HG03342 (cell line): ENCODE measurements around the gene ZCCHC7.

Source experiments
- ATAC-seq: cut with Tn5 transposase; IDR thresholded peaks from one replicate; pipeline ENCODE4 v1.9.1; 2021; ENCODE audit warnings: mild to moderate bottlenecking, moderate library complexity; ENCODE audit not compliant: unreplicated experiment

ZCCHC7 gene

GRCh38 chr9:37332578-37332977 is 212.2 kb downstream of the ZCCHC7 start:
- no peak for ATAC-seq

DNA sequence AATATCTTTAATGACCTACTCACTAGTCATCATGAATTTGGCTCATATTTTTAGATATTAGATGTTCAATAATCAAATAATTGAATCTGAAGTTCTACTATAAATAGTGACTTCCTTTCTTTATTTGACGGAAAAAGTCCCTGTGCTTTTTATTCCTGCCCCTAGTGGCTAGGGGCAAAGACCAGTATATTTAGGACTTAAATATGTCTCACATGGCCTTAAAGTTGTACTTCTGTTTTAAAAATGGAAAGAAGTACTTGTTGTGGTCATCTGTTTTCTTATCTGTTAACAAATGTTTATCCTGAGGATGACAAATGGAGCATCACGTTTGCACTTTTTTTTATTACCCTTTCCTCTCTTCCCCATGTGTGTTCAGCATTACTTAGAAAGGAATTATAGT is 212.9 kb downstream of the ZCCHC7 start:
- no peak for ATAC-seq

DNA sequence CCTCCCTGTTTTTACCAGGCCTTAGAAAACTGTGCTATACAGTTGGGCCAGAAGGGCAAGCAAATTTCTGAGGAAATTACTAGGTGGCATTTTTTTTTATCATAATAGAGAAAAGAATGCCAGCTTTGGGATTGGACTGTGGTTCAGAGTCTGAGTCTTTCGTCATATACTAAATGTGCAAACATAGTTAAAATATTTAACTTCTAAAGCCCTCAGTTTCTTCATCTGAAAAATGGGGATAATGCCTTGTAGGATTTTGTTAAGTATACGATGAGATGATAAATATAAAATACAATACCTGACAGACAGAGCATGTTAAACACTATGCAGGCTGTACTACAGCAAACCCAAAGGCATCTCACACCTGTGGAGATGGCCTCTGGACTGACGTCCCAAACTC is 214.9 kb downstream of the ZCCHC7 start:
- no peak for ATAC-seq

DNA sequence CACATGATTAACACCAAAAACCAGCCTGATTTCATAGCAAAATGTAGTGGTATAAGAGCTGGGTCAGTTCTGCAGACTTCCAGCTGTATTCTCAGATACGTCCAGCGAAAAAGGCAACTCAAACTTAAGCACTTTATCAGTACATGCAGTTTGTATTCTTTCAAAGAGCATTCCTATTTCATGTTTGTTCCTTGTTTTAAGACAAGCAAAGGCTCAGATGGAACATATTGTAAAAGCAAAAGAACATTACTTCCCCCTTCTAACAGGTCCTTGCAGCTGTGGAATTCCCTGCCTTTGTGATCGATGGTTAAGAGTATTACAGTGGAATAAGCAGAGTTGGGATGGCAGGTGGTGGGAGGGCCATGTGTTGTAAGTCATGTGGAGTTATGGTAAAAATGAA is 215.8 kb downstream of the ZCCHC7 start:
- ATAC-seq: no peak

GRCh38 chr9:37337301-37337890 is 217.0 kb downstream of the ZCCHC7 start:
- ATAC-seq: no peak

- ATAC-seq: no peak
These were observed 217.8 kb downstream of the ZCCHC7 start for GRCh38 chr9:37338218-37338617.

DNA sequence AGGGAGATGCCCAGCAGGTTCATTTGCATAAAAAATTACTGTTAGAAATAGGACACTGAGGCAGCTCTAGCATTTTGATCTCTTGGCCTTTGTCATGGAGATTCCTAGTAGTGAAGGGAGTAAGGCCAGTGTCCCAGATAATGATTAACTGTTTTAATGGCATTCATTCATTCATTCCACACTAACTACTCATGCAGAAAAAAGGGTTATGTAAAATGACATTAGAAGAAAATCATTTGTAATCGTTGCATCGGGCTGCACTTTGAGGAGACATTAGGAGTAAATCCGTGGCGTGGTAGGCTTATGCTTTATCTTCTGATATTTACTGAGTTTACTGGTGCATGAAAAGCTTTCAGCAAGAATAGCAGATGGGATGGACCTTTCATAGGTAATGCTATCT is 219.5 kb downstream of the ZCCHC7 start:
- ATAC-seq: no peak

- no peak for ATAC-seq
These were observed 220.6 kb downstream of the ZCCHC7 start for GRCh38 chr9:37340961-37341360.

DNA sequence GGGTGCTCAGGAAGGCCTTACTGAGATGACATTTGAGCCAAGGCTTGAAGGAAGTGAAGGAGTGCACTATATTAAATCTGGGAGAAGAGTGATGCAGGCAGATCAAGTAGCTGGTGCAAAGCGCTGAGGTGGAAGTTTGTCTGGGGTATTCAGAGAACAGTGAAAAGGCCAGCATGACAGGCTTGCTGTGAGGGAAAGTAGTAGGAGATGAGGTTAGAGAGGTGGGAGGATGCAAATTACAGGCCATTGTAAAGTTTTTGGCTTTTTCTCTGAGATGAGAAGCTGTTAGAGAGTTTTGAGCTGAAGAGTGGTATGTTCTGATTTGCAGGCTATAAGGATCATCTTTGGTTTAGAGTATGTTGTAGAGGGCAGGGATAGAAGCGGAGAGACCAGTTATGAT is 221.3 kb downstream of the ZCCHC7 start:
- ATAC-seq: no peak

DNA sequence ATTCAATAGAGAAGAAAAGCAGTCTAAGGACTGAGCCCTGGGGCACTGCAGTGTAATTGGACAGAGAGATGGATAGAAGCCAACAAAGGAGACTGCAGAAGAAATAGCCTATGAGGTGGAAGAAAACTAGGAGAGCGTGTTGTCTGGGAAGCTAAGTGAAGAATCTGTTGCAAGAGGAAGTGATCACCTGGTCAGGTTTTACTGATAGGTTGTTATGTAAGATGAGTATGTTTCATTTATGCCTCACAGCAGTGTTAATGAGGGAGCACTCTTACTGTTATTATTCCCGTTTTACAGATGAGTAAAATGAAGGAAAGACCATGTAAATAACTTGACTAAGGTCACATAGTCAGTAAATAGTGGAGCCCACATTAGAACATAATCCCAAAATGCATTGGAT is 222.1 kb downstream of the ZCCHC7 start:
- ATAC-seq: no peak

DNA sequence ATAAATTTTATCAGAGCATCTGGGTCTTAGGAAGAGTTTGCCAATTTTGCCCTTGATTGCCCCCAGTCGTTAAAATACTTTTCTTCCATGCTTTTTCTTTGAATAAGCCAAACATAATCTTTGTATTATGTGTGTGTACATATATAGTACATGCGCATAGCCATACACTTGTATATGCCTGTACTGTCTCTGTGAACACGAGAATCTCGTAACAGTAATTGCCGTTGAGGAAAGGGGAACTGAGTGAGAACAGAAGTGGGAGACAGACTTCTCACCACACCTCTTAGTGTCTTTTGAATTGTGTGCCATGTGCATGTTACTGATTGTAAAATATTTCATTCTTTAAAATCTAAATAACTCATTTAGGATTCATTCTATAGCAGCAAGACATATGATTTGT is 222.5 kb downstream of the ZCCHC7 start:
- ATAC-seq: no peak

DNA sequence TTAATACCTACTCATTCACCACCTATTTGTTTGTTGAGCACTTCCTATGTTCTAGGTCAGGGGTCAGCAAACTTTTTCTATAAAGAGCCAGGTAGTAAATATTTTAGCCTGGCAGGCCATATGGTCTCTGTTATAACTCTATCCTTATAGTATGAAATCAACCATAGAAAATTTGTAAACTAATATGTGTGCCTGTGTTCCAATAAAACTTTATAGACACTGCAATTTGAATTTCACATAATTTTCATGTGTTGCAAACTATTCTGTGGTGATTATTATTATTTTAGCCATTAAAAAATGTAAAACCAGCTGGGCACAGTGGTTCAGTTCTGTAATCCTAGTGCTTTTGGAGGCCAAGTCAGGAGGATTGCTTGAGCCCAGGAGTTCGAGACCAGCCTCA is 223.3 kb downstream of the ZCCHC7 start:
- no peak for ATAC-seq

DNA sequence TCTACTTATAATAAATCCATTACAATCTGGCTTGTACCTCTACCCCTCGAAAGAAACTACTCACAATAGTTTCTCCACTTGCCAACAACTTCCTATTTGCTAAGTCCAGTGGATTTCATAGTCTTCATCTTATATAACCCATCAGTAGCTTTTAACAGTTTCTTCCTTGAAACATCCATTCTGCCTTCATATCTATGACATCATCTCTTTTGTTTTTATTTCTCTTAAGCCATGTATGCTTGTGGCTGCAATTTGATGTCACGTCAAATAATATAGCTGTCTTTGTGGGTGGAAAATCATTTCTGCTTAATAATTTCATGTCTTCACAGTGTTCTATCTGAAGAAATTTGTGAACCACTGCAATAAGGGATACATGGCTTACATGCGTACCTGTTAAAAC is 224.7 kb downstream of the ZCCHC7 start:
- ATAC-seq: no peak

DNA sequence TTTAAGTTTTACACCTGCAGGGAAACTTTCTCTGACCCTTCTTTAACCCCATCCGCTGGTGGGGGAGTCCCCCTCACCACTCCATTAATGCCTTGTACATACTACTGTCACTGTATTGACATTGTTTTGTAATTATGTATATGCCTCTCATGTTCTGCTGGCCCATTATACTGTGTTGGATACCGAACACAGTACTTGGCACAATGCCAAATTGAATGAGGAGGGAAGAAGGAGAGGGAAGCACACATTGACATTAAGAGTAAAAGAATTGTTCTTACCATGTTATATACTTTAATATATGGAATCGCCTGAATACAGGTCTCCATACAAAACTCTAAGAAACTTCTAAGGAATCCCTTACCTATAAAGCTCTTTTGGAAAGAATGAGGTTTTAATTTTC is 228.5 kb downstream of the ZCCHC7 start:
- no peak for ATAC-seq

- ATAC-seq: no peak
These were observed 230.3 kb downstream of the ZCCHC7 start for GRCh38 chr9:37350486-37351190.

DNA sequence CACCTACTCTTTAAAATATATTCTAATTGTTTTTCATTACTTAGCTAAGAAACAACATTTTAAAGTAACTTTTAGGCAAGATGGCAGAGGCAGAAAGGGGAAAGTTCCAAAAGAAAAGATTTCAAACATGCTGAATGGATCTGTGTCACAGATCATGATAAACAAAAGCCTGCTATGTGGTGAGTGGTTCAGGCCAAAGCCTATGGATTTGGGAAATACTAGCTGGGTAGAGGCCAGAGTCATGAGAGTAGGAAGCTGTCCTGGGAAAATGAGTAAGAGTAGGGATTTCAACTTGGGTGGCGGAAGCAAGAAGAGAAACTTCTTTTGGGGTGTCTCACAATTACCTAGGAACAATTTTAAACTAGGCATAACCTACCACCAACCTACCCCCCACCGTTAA is 233.4 kb downstream of the ZCCHC7 start:
- ATAC-seq: no peak

DNA sequence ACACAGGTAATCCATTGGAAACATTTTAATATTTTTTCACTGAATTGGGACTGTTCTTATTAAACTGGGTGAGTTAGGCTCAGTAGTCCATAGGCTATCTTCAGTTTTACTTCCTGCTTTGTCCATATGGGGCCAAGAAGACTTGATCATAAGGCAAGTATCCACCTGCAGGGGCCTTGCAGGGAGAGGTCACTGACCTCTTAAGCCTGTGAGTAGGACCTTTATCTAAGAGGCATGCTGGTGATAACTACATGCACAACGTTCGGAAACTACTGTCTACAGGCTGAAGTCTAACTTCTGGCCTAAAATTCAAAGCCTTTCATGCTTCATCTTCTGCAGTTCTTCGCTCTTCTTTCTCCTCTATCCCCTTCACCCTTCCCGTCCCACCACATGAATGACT is 242.1 kb downstream of the ZCCHC7 start:
- no peak for ATAC-seq

DNA sequence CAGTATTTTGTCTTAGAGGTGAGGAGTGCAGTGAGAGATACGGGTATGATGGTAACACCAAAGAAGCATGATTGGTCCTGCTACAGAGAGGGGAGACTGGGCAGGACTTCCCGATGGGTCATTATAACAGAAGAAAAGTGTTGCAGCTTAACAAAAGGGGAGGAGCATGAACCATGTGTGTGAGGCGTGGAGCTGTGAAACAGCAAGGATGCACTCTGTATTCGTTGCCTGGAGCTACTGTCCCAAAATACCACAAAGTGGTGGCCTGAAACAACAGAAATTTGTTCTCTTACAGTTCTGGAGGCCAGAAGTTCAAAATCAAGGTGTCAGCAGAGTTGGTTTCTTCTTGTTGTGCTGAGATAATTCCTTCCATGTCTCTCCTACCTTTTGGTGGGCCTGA is 242.8 kb downstream of the ZCCHC7 start:
- no peak for ATAC-seq

DNA sequence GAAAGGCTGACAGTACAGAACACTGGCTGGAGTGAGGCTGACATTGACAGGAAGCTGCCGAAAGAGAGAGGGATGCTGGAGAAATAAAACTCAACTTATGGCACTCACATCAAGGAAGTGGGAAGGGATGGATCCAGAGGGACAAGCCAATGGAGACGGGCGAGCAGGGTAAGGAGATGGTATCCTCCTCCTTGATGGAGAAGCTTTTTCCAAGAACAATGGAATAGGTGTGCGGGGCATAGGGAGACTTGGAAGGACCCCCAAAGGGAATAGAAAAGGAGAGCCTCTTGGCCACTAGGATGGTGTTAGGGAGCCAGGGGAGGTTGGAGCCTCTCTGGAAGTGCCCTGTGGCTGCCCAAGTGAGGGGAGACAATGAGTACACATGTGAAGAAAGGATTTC is 243.8 kb downstream of the ZCCHC7 start:
- no peak for ATAC-seq

DNA sequence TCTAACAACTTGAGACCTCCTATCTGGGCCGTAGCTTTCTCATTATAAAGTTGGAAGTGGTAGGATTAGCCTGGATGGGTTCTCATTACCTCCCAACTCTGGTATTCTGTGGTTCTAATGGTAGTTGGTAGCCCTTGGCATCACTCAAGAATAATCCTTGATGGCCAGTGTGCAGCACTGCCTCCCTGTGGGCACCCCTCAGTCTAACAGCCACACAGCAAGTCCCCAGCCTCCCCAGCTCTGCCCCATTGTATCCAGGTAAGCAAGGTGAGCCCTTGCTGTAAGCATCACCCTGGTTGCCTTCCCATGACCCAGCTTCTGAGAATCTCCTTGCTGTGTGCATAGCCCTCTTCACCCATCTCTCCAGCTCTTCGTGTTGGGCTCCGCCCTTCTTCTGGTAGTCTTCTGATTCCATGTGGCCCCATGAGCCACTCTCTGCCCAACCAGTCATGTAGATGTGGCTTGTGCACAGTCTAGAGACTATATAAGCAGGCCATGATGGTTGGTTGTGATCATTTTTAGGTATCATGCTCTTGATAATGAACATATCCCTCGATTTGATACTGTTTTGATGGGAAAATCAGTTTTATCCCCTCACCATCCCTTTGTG is 244.5 kb downstream of the ZCCHC7 start:
- no peak for ATAC-seq

- no peak for ATAC-seq
These were observed 249.3 kb downstream of the ZCCHC7 start for GRCh38 chr9:37369671-37370070.

- ATAC-seq: no peak
These were observed 249.9 kb downstream of the ZCCHC7 start for GRCh38 chr9:37370282-37370681.
